Aorta (tissue), 5 donors: ENCODE data around the gene MYOZ2. TPM values are rescaled to one million over a fixed set of nuclear protein-coding genes. Genes with fewer than 3 reads are reported as not detected.

ENCODE experiments used
- ATAC-seq: fragments of 200-7000 bp; cut with Tn5 transposase; one replicate; pipeline ENCODE4 v1.9.1; 2022; ENCODE audit warnings: moderate library complexity; ENCODE audit not compliant: low FRiP score
- DNase-seq, 2 donors: peaks; one replicate each; pipeline ENCODE4 v3.0.0-alpha.2; 2020
- H3K27ac ChIP-seq, 2 donors: one replicate each; pipeline ENCODE4 v1.5.1; 2013; ENCODE audit warnings: low read length in 2 of 2, mild to moderate bottlenecking in 2 of 2, moderate library complexity in 2 of 2, control low read depth in 1 of 2, inconsistent platforms in 1 of 2, low read depth in 1 of 2
- H3K27me3 ChIP-seq, 2 donors: one replicate each; pipeline ENCODE4 v1.6.1; 2013; ENCODE audit warnings: control low read depth in 1 of 2, low read length in 1 of 2, mild to moderate bottlenecking in 1 of 2, moderate library complexity in 1 of 2; ENCODE audit not compliant: insufficient read depth in 2 of 2, control insufficient read depth in 1 of 2
- H3K36me3 ChIP-seq, 2 donors: one replicate each; pipeline ENCODE4 v1.6.1; 2013; ENCODE audit warnings: control low read depth in 1 of 2, low read length in 1 of 2, mild to moderate bottlenecking in 1 of 2; ENCODE audit not compliant: insufficient read depth in 2 of 2, control insufficient read depth in 1 of 2
- H3K4me1 ChIP-seq, 2 donors: one replicate each; pipeline ENCODE4 v1.6.1; 2013; ENCODE audit warnings: low read length in 2 of 2, control low read depth in 1 of 2, mild to moderate bottlenecking in 1 of 2, moderate library complexity in 1 of 2; ENCODE audit not compliant: insufficient read depth in 2 of 2, control insufficient read depth in 1 of 2
- H3K4me3 ChIP-seq, 2 donors: one replicate each; pipeline ENCODE4 v1.5.1; 2013; ENCODE audit warnings: low read length in 2 of 2, control low read depth in 1 of 2, mild to moderate bottlenecking in 1 of 2
- H3K9me3 ChIP-seq: one replicate; pipeline ENCODE4 v1.6.1; 2013; ENCODE audit warnings: mild to moderate bottlenecking, low read length; ENCODE audit not compliant: control insufficient read depth
- WGBS, 2 donors: extraction: QIAGEN DNeasy Blood & Tissue Kit; methylation state at CpG; one replicate each; pipeline ENCODE4 v1.1.7; 2013; 5-methylcytosine and 5-hydroxymethylcytosine counted together
- intact Hi-C, 2 donors: fragments of 100-400 bp; cut with DNase I; formaldehyde crosslinking; loops; one replicate each; pipeline versions ENCODE4 v1.14.2 to v1.15.0; 2022
- polyA plus RNA-seq, 2 donors: library from polyadenylated mRNA; stranded (reverse); fragments of 200-250 nt; gene quantifications; one replicate each; pipeline ENCODE4 v1.2.3, GENCODE V29; 2013
- total RNA-seq, 2 donors: library from RNA; stranded (reverse); fragmentation: NEBNext Ultra II Directional; extraction: Animal tissue kit (Norgen Biotek cat#: 25700); gene quantifications; one replicate each; pipeline ENCODE4 v1.2.1, GENCODE V29; 2021
- donor health status: healthy with polysubstance abuse.
- donor health status: Bipolar disorder and iron deficiency.
- donor health status: DM: no; HTN: no; CAD: no.
- donor health status: DM: no; HTN: no; CAD: no.
- donor health status: DM: yes; HTN: yes; CAD: no.

Gene MYOZ2
- total and polyA plus RNA-seq, 4 donors: 8.9 to 46.3 (median 10.7) TPM

GRCh38 chr4:119103263-119103662 is 32.4 kb upstream of the MYOZ2 start:
- no peaks in the 10 kb centered on the region for H3K36me3 ChIP-seq
- peak overlapping the region in 1 of 2 donors; percentile 75 for H3K27ac ChIP-seq

GRCh38 chr4:119104644-119105273 is 30.9 kb upstream of the MYOZ2 start:
- H3K27ac ChIP-seq: peak overlapping the region; percentile 0 to 83
- peaks cover 2 to 8% of the 10 kb centered on the region in 2 donors for H3K4me1 ChIP-seq
- intact Hi-C loops: loop anchor here (1.0 to 10.0 kb wide), 7 partner anchors 8 to 120 kb away; partner anchors contain the start of genes USP53 (in 2 of the 2) and MYOZ2 (in 1 of the 2)
- no peaks in the 10 kb centered on the region for H3K36me3 ChIP-seq
- H3K9me3 ChIP-seq: no peaks in the 10 kb centered on the region
- no peaks in the 10 kb centered on the region for H3K27me3 ChIP-seq
- no peak for DNase-seq
- ATAC-seq: no peak
- H3K4me3 ChIP-seq: no peak overlapping the region
- 7 to 17% methylated on average over 4 of the region's 4 CpGs for WGBS, 2 donors

More at GRCh38 chr4:119103263-119103662, 32.4 kb upstream of the MYOZ2 start:
- 2 to 4% methylated on average over 2 of the region's 2 CpGs for WGBS, 2 donors
- H3K9me3 ChIP-seq: no peaks in the 10 kb centered on the region
- peaks cover 5 to 8% of the 10 kb centered on the region in 2 donors for H3K4me1 ChIP-seq
- H3K27me3 ChIP-seq: no peaks in the 10 kb centered on the region
- peak; percentile 84 for ATAC-seq
- peak; percentile 75 to 83 for DNase-seq
- no peak overlapping the region for H3K4me3 ChIP-seq
- intact Hi-C loops: loop anchor here (5.0 to 10.0 kb wide), 5 partner anchors 34 to 118 kb away; partner anchors contain the start of genes MYOZ2 (in 1 of the 2) and USP53 (in 1 of the 2)

DNA sequence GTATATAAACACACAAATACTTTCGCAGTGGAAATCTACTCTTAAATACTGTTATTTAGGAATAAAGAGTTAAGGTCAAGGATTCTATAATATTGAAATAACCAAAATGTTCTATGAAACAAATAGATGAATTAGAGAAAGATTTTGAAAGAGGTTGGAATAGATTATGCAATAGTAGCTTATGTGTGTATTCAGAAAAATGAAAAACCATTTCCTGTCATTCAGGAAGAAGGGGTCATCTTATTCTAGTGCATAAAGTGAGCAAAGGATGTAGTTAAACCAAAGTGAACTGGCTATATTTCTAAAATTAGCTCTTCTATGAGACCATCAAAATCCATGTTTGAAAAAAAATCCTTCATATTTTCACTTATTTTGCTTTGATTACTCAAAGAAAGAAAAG is 30.0 kb upstream of the MYOZ2 start:
- Histone ChIP-seq H3K27ac (no peak overlapping the region), H3K36me3 (no peaks in the 10 kb centered on the region)

DNA sequence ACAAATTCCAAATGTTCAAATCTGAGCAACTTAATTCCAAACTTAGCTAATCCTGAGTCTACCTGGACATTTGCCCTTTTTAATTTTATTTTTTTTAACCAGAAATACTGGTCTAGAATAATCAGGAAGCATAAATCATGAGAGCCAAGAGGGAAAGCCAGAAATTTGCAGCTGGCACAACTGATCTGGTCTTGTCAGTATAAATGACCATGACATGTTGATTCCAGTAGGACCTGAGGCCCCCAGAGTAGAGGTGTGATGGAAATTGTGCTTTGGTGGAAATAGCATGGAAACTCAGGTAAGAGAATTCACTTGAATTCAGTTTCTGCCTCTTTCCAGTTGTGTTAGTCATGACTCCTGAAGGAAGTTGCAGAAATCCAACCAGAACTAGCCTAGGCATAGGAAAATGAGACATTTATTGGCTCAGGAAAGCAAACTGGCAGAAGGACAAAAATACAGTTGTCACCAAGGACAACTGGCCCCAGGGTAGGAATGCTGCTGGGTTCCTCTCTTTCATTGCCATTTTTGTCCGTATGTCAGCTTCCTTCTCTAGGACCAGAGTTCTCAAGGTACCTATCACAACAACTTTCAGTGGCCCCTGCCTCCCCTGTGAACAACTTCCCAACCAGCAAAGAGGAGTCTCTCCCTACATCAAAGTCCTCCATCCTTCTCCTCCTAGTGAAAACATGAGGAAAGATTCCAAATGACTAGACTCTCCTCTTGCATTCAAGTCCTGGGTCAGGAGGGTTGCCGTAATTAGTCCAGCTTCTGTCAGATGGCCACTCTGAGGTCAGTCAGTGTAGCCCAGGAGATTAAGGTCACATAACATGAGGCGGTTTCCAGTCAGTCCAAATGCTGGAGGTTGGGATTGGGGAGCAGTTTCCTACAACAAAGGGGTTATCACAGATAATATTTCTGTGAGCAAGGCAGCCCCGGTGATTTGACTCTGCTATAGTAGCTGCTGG is 29.3 kb upstream of the MYOZ2 start:
- ATAC-seq (no peak), DNase-seq (no peak)
- H3K36me3 ChIP-seq: no peaks in the 10 kb centered on the region
- peaks cover 0 to 8% of the 10 kb centered on the region in 2 donors for H3K4me1 ChIP-seq
- H3K27ac ChIP-seq: peak overlapping the region; percentile 48 to 90
- intact Hi-C loops: loop anchor here in 1 of 2 donors (10.0 kb wide), 1 partner anchor 122 kb away; no protein-coding TSS in a partner anchor
- no peak overlapping the region for H3K4me3 ChIP-seq
- no peaks in the 10 kb centered on the region for H3K27me3 ChIP-seq
- H3K9me3 ChIP-seq: no peaks in the 10 kb centered on the region
- WGBS, 2 donors: 43 to 49% methylated on average over 4 of the region's 4 CpGs

More for the DNA sequence above, 30.0 kb upstream of the MYOZ2 start:
- 97 to 98% methylated on average over 1 of the region's 1 CpG for WGBS, 2 donors
- ATAC-seq (no peak), DNase-seq (no peak)
- H3K27me3 ChIP-seq: no peaks in the 10 kb centered on the region
- H3K4me1 ChIP-seq: peaks cover 2 to 8% of the 10 kb centered on the region in 2 donors
- H3K9me3 ChIP-seq: no peaks in the 10 kb centered on the region
- intact Hi-C loops: loop anchor here (2.0 to 10.0 kb wide), 2 partner anchors 107 to 121 kb away; partner anchors contain the start of gene USP53 (in 1 of the 2)
- H3K4me3 ChIP-seq: no peak overlapping the region

DNA sequence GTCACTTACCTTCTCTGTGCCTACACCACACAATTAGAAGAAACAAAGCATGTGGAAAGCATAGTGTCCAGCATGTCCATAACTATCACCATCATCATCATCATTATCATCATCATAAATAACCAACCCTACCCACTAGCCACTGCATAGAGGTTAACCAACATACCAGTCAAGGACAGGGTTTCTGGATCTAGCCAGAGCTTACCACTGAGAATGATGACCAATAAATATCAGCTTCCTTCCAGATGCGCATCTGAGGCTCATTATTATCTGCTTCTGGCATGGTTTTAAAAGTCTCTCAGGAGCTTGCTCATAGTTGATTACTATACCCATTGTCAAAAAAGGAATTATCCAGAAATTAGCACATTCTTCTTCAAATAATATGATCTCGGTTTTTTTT is 25.5 kb upstream of the MYOZ2 start:
- DNase-seq: no peak
- H3K36me3 ChIP-seq: no peaks in the 10 kb centered on the region
- ATAC-seq: no peak
- 97 to 98% methylated on average over 2 of the region's 2 CpGs for WGBS, 2 donors
- no peaks in the 10 kb centered on the region for H3K9me3 ChIP-seq
- H3K4me1 ChIP-seq: peaks cover 0 to 8% of the 10 kb centered on the region in 2 donors
- H3K4me3 ChIP-seq: no peak overlapping the region
- intact Hi-C loops: no loop called here
- no peak overlapping the region for H3K27ac ChIP-seq
- no peaks in the 10 kb centered on the region for H3K27me3 ChIP-seq

GRCh38 chr4:119111296-119111695 is 24.3 kb upstream of the MYOZ2 start:
- intact Hi-C loops: no loop called here

GRCh38 chr4:119113033-119113655 is 22.5 kb upstream of the MYOZ2 start:
- ATAC-seq (peak; percentile 80), DNase-seq (no peak)
- intact Hi-C loops: no loop called here
- Histone ChIP-seq H3K4me3 (no peak overlapping the region), H3K36me3 (no peaks in the 10 kb centered on the region), H3K27ac (no peak overlapping the region), H3K4me1 (peaks cover 0 to 4% of the 10 kb centered on the region in 2 donors), H3K9me3 (no peaks in the 10 kb centered on the region), H3K27me3 (no peaks in the 10 kb centered on the region)

More at GRCh38 chr4:119111296-119111695, 24.3 kb upstream of the MYOZ2 start:
- no peak overlapping the region for H3K4me3 ChIP-seq
- no peak for ATAC-seq
- peaks cover 0 to 7% of the 10 kb centered on the region in 2 donors for H3K4me1 ChIP-seq
- no peak overlapping the region for H3K27ac ChIP-seq
- no peaks in the 10 kb centered on the region for H3K27me3 ChIP-seq
- H3K36me3 ChIP-seq: no peaks in the 10 kb centered on the region
- DNase-seq: no peak
- no peaks in the 10 kb centered on the region for H3K9me3 ChIP-seq

DNA sequence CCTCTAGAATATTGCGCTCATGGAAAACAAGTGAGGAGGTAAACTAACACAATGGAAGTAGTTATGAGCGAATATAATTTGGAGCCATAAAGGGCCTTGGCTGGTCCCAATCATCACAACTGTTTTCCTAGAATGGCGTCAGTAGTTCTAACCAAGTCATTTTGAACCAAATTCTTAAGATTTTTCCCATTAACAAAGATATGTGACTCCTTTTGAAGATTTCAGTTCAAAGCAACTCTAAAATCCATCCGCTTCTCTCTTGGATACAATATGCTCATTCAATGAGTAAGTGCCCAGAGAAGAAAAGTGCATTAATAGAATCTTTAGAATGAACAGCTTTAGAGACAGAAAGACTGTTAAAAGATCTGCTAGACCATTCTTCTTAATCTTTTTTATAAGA is 19.6 kb upstream of the MYOZ2 start:
- ATAC-seq (no peak), DNase-seq (no peak)
- no peak overlapping the region for H3K27ac ChIP-seq
- no peaks in the 10 kb centered on the region for H3K36me3 ChIP-seq
- H3K4me1 ChIP-seq: peaks cover 0 to 4% of the 10 kb centered on the region in 2 donors
- H3K4me3 ChIP-seq: no peak overlapping the region
- H3K9me3 ChIP-seq: no peaks in the 10 kb centered on the region
- H3K27me3 ChIP-seq: no peaks in the 10 kb centered on the region
- intact Hi-C loops: no loop called here
- 96 to 98% methylated on average over 4 of the region's 4 CpGs for WGBS, 2 donors
